ENCODE results near the gene ETV6. TPM values are rescaled to one million over a fixed set of nuclear protein-coding genes. Genes with fewer than 3 reads are reported as not detected.

ETV6 gene
- total and polyA plus RNA-seq, 9 of the 15 experiments (the other 6 are each of a cell fraction or from before 2014, with no cell fraction given): 0.81 to 12.7 (median 4.1) TPM

- Histone ChIP-seq H3K27me3 (ENCODE audit: control insufficient read depth in 2 of 2, insufficient read depth in 2 of 2, low read length in 2 of 2) (no peaks in the 10 kb centered on the region), H3K9ac (ENCODE audit: insufficient read depth in 1 of 2, low read depth in 2 of 2, low read length in 2 of 2) (no peak overlapping the region), H3K79me2 (ENCODE audit: control insufficient read depth, insufficient read depth, low read length) (no peaks in the 10 kb centered on the region), H3K36me3 (ENCODE audit: control insufficient read depth, insufficient read depth, low read length) (no peaks in the 10 kb centered on the region), H2AFZ (ENCODE audit: low read depth, low read length) (no peak overlapping the region), H3K4me1 (replicated peaks in 1 of 2; ENCODE audit: control insufficient read depth in 2 of 2, insufficient read depth in 2 of 2, low read length in 2 of 2) (no peaks in the 10 kb centered on the region), H3K9me3 (replicated peaks; ENCODE audit: control insufficient read depth, insufficient read depth, low read depth, low read length) (no peaks in the 10 kb centered on the region), H3K9me1 (ENCODE audit: control insufficient read depth, insufficient read depth, low read length) (no peaks in the 10 kb centered on the region), H3K4me2 (ENCODE audit: insufficient read depth, low read length) (no peak overlapping the region), H4K20me1 (replicated peaks; ENCODE audit: control insufficient read depth, insufficient read depth, low read length) (no peaks in the 10 kb centered on the region), H3K4me3 (no peak overlapping the region), H3K27ac (ENCODE audit: extremely low read depth, low read depth, low read length) (no peak overlapping the region)
- ChIA-PET CTCF (ENCODE audit: low intra/inter-chr PET ratio) (no interaction called here), POLR2A (no interaction called here)
- no TSS peak for BruUV-seq (replicated peaks)
- intact Hi-C loops (cut with micrococcal nuclease): loop anchor here (10.0 kb wide), 1 partner anchor 161 kb away; no protein-coding TSS in a partner anchor
- ATAC-seq: no peak
- 71% methylated on average over 7 of the region's 7 CpGs for WGBS (ENCODE audit: insufficient coverage, low coverage, missing lambda C conversion rate)
- TF ChIP-seq TAL1 (IDR thresholded peaks at IDR 0.05) (no peak), SMC3 (conservative IDR thresholded peaks at IDR 0.05; ENCODE audit: insufficient read depth, low read depth, low read length) (no peak), MLLT1 (IDR thresholded peaks at IDR 0.05) (no peak), POLR2A (conservative IDR thresholded peaks at IDR 0.05) (no peak), NUFIP1 (IDR thresholded peaks at IDR 0.05; ENCODE audit: partially characterized antibody) (no peak), SIN3A (IDR thresholded peaks at IDR 0.05; ENCODE audit: borderline replicate concordance in 2 of 2, control insufficient read depth in 1 of 2, low read depth in 2 of 2, low read length in 2 of 2) (no peak), DIDO1 (tag; IDR thresholded peaks at IDR 0.05; ENCODE audit: low read depth) (no peak), HIVEP1 (CRISPR knock-in tag; IDR thresholded peaks at IDR 0.05) (no peak), ZNF511 (CRISPR knock-in tag; IDR thresholded peaks at IDR 0.05) (no peak), BHLHE40 (IDR thresholded peaks at IDR 0.05; ENCODE audit: low read length) (no peak), ZSCAN29 (IDR thresholded peaks at IDR 0.05) (no peak), ZFP1 (CRISPR knock-in tag; IDR thresholded peaks at IDR 0.05) (no peak), CBX8 (IDR thresholded peaks at IDR 0.05; ENCODE audit: borderline replicate concordance, extremely low read depth, low read depth, low read length, poor library complexity, severe bottlenecking) (no peak), RBM14 (IDR thresholded peaks at IDR 0.05; ENCODE audit: borderline replicate concordance, insufficient read depth, low read depth, low read length) (no peak), ETS1 (conservative IDR thresholded peaks at IDR 0.05; ENCODE audit: control insufficient read depth, low read depth, low read length) (no peak), NCOA4 (IDR thresholded peaks at IDR 0.05; ENCODE audit: partially characterized antibody) (no peak), TCF15 (CRISPR knock-in tag; IDR thresholded peaks at IDR 0.05) (no peak), TGIF2 (CRISPR knock-in tag; IDR thresholded peaks at IDR 0.05) (no peak), SAP30 (IDR thresholded peaks at IDR 0.05; ENCODE audit: borderline replicate concordance, insufficient read depth, low read depth, low read length, poor library complexity, severe bottlenecking) (no peak), KAT2B (IDR thresholded peaks at IDR 0.05; ENCODE audit: low read depth, low read length) (no peak)
- DNase-seq (ENCODE audit: extremely low read depth in 1 of 4, low spot score in 3 of 4): no peak
- no peak for FAIRE-seq
- in situ Hi-C loops (cut with MboI): no loop called here
Measured at GRCh38 chr12:11895421-11896078, 246.1 kb downstream of the ETV6 start.
